ENCODE measurements around the gene BTBD10. TPM values are rescaled to one million over a fixed set of nuclear protein-coding genes. Genes with fewer than 3 reads are reported as not detected.

The BTBD10 gene
- total and polyA plus RNA-seq, 2 of the 13 experiments (the other 11 are each of a cell fraction or from before 2014, with no cell fraction given), result 9.8 to 26.6 TPM

- no peak overlapping the region for H3K9ac ChIP-seq (ENCODE audit: insufficient read depth, low read depth, low read length)
- in situ Hi-C loops (cut with HindIII; ENCODE audit: extremely low pct_ligation_motif_present, low pct_unique_long_range_greater_than_20kb), result no loop called here
- CTCF ChIA-PET (ENCODE audit: low intra/inter-chr PET ratio, low total read pairs), result no interaction called here
- FAIRE-seq (no peak), DNase-seq (ENCODE audit: low spot score) (no peak), ATAC-seq (no peak)
- H3K9me3 ChIP-seq (ENCODE audit: low read length), result no peaks in the 10 kb centered on the region
- intact Hi-C loops (cut with micrococcal nuclease; ENCODE audit: unreplicated experiment), result loop anchor here (5.0 kb wide), 1 partner anchor 176 kb away; no protein-coding TSS in a partner anchor
- no peaks in the 10 kb centered on the region for H3K27me3 ChIP-seq (ENCODE audit: control insufficient read depth in 1 of 2, insufficient read depth in 2 of 2, low read length in 2 of 2)
- POLR2A ChIA-PET, result no interaction called here
- no peak for TF ChIP-seq HNF4G (IDR thresholded peaks at IDR 0.05; ENCODE audit: borderline replicate concordance, low read depth, low read length)
- no peak for TF ChIP-seq HNF4G (CRISPR knock-in tag; IDR thresholded peaks at IDR 0.05; ENCODE audit: borderline replicate concordance, low read depth)
- TF ChIP-seq CEBPG (CRISPR knock-in tag; IDR thresholded peaks at IDR 0.05), result no peak
- TF ChIP-seq USF2 (IDR thresholded peaks at IDR 0.05; ENCODE audit: low read depth, low read length), result no peak
- TF ChIP-seq USF2 (CRISPR knock-in tag; IDR thresholded peaks at IDR 0.05; ENCODE audit: borderline replicate concordance), result no peak
- no peak for TF ChIP-seq ZMYM2 (CRISPR knock-in tag; IDR thresholded peaks at IDR 0.05)
- no peak for TF ChIP-seq RAD21 (CRISPR knock-in tag; IDR thresholded peaks at IDR 0.05)
- no peak overlapping the region for H3K4me2 ChIP-seq (ENCODE audit: low read depth, low read length)
- no peak overlapping the region for H3K27ac ChIP-seq (ENCODE audit: extremely low read length, insufficient read depth, low read length)
- 94% methylated on average over 5 of the region's 5 CpGs for whole genome bisulfite sequencing (ENCODE audit: low lambda C conversion rate)
- H3K4me3 ChIP-seq (replicated peaks in 1 of 3; ENCODE audit: insufficient read depth in 1 of 3, low read depth in 2 of 3, low read length in 3 of 3), result no peak overlapping the region
- no peaks in the 10 kb centered on the region for H4K20me1 ChIP-seq (ENCODE audit: insufficient read depth, low read length)
- peaks cover 6 to 9% of the 10 kb centered on the region in 2 experiments; a peak in 4 of 5 replicates for H3K36me3 ChIP-seq (replicated peaks in 1 of 2; ENCODE audit: control insufficient read depth in 1 of 2, insufficient read depth in 2 of 2, low read length in 2 of 2)
- H3K79me2 ChIP-seq (ENCODE audit: insufficient read depth, low read length), result no peaks in the 10 kb centered on the region
- no TSS peak for BruUV-seq (replicated peaks)
- no peak overlapping the region for H2AFZ ChIP-seq (ENCODE audit: low read length)
- H3K4me1 ChIP-seq (ENCODE audit: insufficient read depth, low read length), result peaks cover 7% of the 10 kb centered on the region; the same call in 1 of the 2 replicates
Measured at GRCh38 chr11:13388741-13389140, 74.3 kb downstream of the BTBD10 start.

DNA sequence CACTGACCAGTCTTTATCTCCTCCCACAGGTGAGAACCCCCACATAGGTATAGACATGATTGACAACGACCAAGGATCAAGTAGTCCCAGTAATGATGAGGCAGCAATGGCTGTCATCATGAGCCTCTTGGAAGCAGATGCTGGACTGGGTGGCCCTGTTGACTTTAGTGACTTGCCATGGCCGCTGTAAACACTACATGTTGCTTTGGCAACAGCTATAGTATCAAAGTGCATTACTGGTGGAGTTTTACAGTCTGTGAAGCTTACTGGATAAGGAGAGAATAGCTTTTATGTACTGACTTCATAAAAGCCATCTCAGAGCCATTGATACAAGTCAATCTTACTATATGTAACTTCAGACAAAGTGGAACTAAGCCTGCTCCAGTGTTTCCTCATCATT, 76.5 kb downstream of the BTBD10 start:
- FAIRE-seq, result no peak
- peak; percentile 95 for ATAC-seq
- Histone ChIP-seq H3K36me3 (replicated peaks in 1 of 2; ENCODE audit: control insufficient read depth in 1 of 2, insufficient read depth in 2 of 2, low read length in 2 of 2) (peaks cover 6 to 9% of the 10 kb centered on the region in 2 experiments; a peak in 4 of 5 replicates), H3K4me1 (ENCODE audit: insufficient read depth, low read length) (peaks cover 7% of the 10 kb centered on the region; the same call in 1 of the 2 replicates), H3K27ac (ENCODE audit: extremely low read length, insufficient read depth, low read length) (peak overlapping the region; percentile 43), H3K4me2 (ENCODE audit: low read depth, low read length) (no peak overlapping the region), H3K27me3 (ENCODE audit: control insufficient read depth in 1 of 2, insufficient read depth in 2 of 2, low read length in 2 of 2) (no peaks in the 10 kb centered on the region), H3K9me3 (ENCODE audit: low read length) (no peaks in the 10 kb centered on the region), H3K79me2 (ENCODE audit: insufficient read depth, low read length) (no peaks in the 10 kb centered on the region), H3K9ac (ENCODE audit: insufficient read depth, low read depth, low read length) (no peak overlapping the region), H2AFZ (ENCODE audit: low read length) (no peak overlapping the region), H3K4me3 (replicated peaks in 1 of 3; ENCODE audit: insufficient read depth in 1 of 3, low read depth in 2 of 3, low read length in 3 of 3) (no peak overlapping the region), H4K20me1 (ENCODE audit: insufficient read depth, low read length) (no peaks in the 10 kb centered on the region)
- intact Hi-C loops (cut with micrococcal nuclease; ENCODE audit: unreplicated experiment) (loop anchor here (5.0 kb wide), 1 partner anchor 174 kb away; no protein-coding TSS in a partner anchor), in situ Hi-C loops (cut with HindIII; ENCODE audit: extremely low pct_ligation_motif_present, low pct_unique_long_range_greater_than_20kb) (no loop called here)
- ChIA-PET POLR2A (no interaction called here), CTCF (ENCODE audit: low intra/inter-chr PET ratio, low total read pairs) (no interaction called here)
- DNase-seq (ENCODE audit: low spot score), result peak; percentile 43
- 59% methylated on average over 2 of the region's 2 CpGs for WGBS (ENCODE audit: low lambda C conversion rate)
- BruUV-seq (replicated peaks), result no TSS peak
- TF ChIP-seq AKNA (CRISPR knock-in tag; IDR thresholded peaks at IDR 0.05; ENCODE audit: borderline replicate concordance) (no peak), MAFK (conservative IDR thresholded peaks at IDR 0.05 in 1 of 2, IDR thresholded peaks at IDR 0.05 in 1 of 2; ENCODE audit: low read length in 2 of 2) (0 out of 4 replicates have a peak, but pooled peaks of 1 of the 2 experiments have one; percentile 14), SAP130 (CRISPR knock-in tag; IDR thresholded peaks at IDR 0.05; ENCODE audit: low read depth) (peak; percentile 55)

Measured in HepG2 (cell line).